SU-DHL-6 (cell line): ENCODE measurements around the gene PRKCA.

Experiments used
- EZH2phosphoT487 ChIP-seq: fragments of 200-600 bp; sonication (generic), shearing (Covaris generic); conservative IDR thresholded peaks from 2 replicates; pipeline ENCODE4 v1.6.1; 2018; ENCODE audit warnings: mild to moderate bottlenecking, antibody characterized with exemption, low read length, moderate library complexity, mixed read lengths
- TF ChIP-seq, protein P1 (sequence below): fragments of 200-600 bp; sonication (generic); IDR thresholded peaks from one replicate; pipeline ENCODE4 v1.5.1; 2017; ENCODE audit warnings: antibody characterized with exemption, mild to moderate bottlenecking, low read length, moderate library complexity; ENCODE audit not compliant: insufficient read depth, poor library complexity, severe bottlenecking

GRCh38 chr17:66525338-66525737 is 222.9 kb downstream of the PRKCA start:
- TF ChIP-seq, protein P1, sequence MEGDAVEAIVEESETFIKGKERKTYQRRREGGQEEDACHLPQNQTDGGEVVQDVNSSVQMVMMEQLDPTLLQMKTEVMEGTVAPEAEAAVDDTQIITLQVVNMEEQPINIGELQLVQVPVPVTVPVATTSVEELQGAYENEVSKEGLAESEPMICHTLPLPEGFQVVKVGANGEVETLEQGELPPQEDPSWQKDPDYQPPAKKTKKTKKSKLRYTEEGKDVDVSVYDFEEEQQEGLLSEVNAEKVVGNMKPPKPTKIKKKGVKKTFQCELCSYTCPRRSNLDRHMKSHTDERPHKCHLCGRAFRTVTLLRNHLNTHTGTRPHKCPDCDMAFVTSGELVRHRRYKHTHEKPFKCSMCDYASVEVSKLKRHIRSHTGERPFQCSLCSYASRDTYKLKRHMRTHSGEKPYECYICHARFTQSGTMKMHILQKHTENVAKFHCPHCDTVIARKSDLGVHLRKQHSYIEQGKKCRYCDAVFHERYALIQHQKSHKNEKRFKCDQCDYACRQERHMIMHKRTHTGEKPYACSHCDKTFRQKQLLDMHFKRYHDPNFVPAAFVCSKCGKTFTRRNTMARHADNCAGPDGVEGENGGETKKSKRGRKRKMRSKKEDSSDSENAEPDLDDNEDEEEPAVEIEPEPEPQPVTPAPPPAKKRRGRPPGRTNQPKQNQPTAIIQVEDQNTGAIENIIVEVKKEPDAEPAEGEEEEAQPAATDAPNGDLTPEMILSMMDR: no peak
- no peak for TF ChIP-seq EZH2phosphoT487
